Karpas-422 (cell line): ENCODE data around the gene EBI3. TPM values are rescaled to one million over a fixed set of nuclear protein-coding genes. Genes with fewer than 3 reads are reported as not detected.
"Not testable (repeated sequence)": the region's sequence is repeated elsewhere in the genome, so short reads cannot be mapped to it uniquely, and the experiment has no call there.

Experiments used
- DNase-seq: peaks from one replicate; pipeline ENCODE4 v3.0.0-alpha.2; 2015
- H2AFZ ChIP-seq: fragments of 200-600 bp; sonication (generic); 2 replicates; pipeline ENCODE4 v1.6.1; 2014; ENCODE audit warnings: antibody characterized with exemption, low read length, mixed read lengths
- H3K27ac ChIP-seq: fragments of 200-600 bp; sonication (generic); 2 replicates; pipeline ENCODE4 v1.5.1; 2014; ENCODE audit warnings: mild to moderate bottlenecking, low read length, moderate library complexity
- H3K27me3 ChIP-seq: fragments of 200-600 bp; sonication (generic); 2 replicates; pipeline ENCODE4 v1.6.1; 2014; ENCODE audit warnings: low read length, mixed read lengths
- H3K36me3 ChIP-seq: fragments of 200-600 bp; sonication (generic); 2 replicates; pipeline ENCODE4 v1.6.1; 2014; ENCODE audit warnings: low read length, mixed read lengths; ENCODE audit not compliant: insufficient read depth
- H3K4me1 ChIP-seq: fragments of 200-600 bp; sonication (generic); 2 replicates; pipeline ENCODE4 v1.6.1; 2014; ENCODE audit warnings: mild to moderate bottlenecking, low read length, mixed read lengths
- H3K4me2 ChIP-seq: fragments of 200-600 bp; sonication (generic); 2 replicates; pipeline ENCODE4 v1.6.1; 2014; ENCODE audit warnings: low read length, low read depth, mild to moderate bottlenecking; ENCODE audit not compliant: poor library complexity, severe bottlenecking
- H3K4me3 ChIP-seq: fragments of 200-600 bp; sonication (generic); 2 replicates; pipeline ENCODE4 v1.5.1; 2014; ENCODE audit warnings: mild to moderate bottlenecking, antibody characterized with exemption, low read length, mixed read lengths
- H3K79me2 ChIP-seq: fragments of 200-600 bp; sonication (generic); 2 replicates; pipeline ENCODE4 v1.6.1; 2014; ENCODE audit warnings: mild to moderate bottlenecking, low read length, mixed read lengths
- H3K9ac ChIP-seq: fragments of 200-600 bp; sonication (generic); 2 replicates; pipeline ENCODE4 v1.6.0; 2014; ENCODE audit warnings: low read length
- H3K9me2 ChIP-seq: fragments of 200-600 bp; sonication (generic), shearing (Covaris generic); replicated peaks from 2 replicates; pipeline ENCODE4 v1.6.0; 2014; ENCODE audit warnings: mild to moderate bottlenecking, low read length, moderate library complexity; ENCODE audit not compliant: insufficient read depth
- H3K9me3 ChIP-seq: fragments of 300-700, 200-600 bp; sonication (generic); 2 replicates; pipeline ENCODE4 v1.6.1; 2014; ENCODE audit warnings: low read length, mixed read lengths
- H4K20me1 ChIP-seq: fragments of 200-600 bp; sonication (generic); 2 replicates; pipeline ENCODE4 v1.6.1; 2014; ENCODE audit warnings: mild to moderate bottlenecking, antibody characterized with exemption, low read length, low read depth; ENCODE audit not compliant: insufficient read depth
- total RNA-seq: library from RNA; depleted of rRNA; stranded (reverse); fragments of >200 nt; shearing (Covaris generic); gene quantifications from 2 replicates; pipeline ENCODE4 v1.2.3, GENCODE V29; 2014; ENCODE audit warnings: low replicate concordance

Gene EBI3
- total RNA-seq, 1 experiment from 2014 or later: not detected

GRCh38 chr19:4210166-4210731 lies 19.1 kb upstream of the EBI3 start:
- H3K4me2 ChIP-seq: no peak overlapping the region
- no peak overlapping the region for H2AFZ ChIP-seq
- H3K27me3 ChIP-seq: no peaks in the 10 kb centered on the region
- no peak overlapping the region for H3K9ac ChIP-seq
- no peaks in the 10 kb centered on the region for H3K4me1 ChIP-seq
- H3K27ac ChIP-seq: no peak overlapping the region
- H3K9me2 ChIP-seq: no peaks in the 10 kb centered on the region
- no peaks in the 10 kb centered on the region for H3K9me3 ChIP-seq
- no peaks in the 10 kb centered on the region for H3K36me3 ChIP-seq
- no peaks in the 10 kb centered on the region for H3K79me2 ChIP-seq
- H4K20me1 ChIP-seq: no peaks in the 10 kb centered on the region
- no peak for DNase-seq
- no peak overlapping the region for H3K4me3 ChIP-seq

GRCh38 chr19:4213116-4213515 lies 16.2 kb upstream of the EBI3 start:
- H3K4me2 ChIP-seq: no peak overlapping the region
- no peaks in the 10 kb centered on the region for H3K79me2 ChIP-seq
- no peaks in the 10 kb centered on the region for H3K27me3 ChIP-seq
- H3K36me3 ChIP-seq: no peaks in the 10 kb centered on the region
- H3K4me3 ChIP-seq: no peak overlapping the region
- H3K4me1 ChIP-seq: no peaks in the 10 kb centered on the region
- H3K9me3 ChIP-seq: no peaks in the 10 kb centered on the region; the same call in 1 of the 2 replicates
- no peak for DNase-seq
- H3K9me2 ChIP-seq: no peaks in the 10 kb centered on the region
- no peaks in the 10 kb centered on the region for H4K20me1 ChIP-seq
- H2AFZ ChIP-seq: no peak overlapping the region
- H3K27ac ChIP-seq: no peak overlapping the region
- no peak overlapping the region for H3K9ac ChIP-seq

GRCh38 chr19:4215807-4216206 lies 13.5 kb upstream of the EBI3 start:
- no peaks in the 10 kb centered on the region for H4K20me1 ChIP-seq
- H3K27ac ChIP-seq: no peak overlapping the region
- H3K4me3 ChIP-seq: no peak overlapping the region
- no peaks in the 10 kb centered on the region for H3K4me1 ChIP-seq
- no peak for DNase-seq
- H2AFZ ChIP-seq: no peak overlapping the region
- H3K9ac ChIP-seq: no peak overlapping the region
- H3K4me2 ChIP-seq: no peak overlapping the region
- no peaks in the 10 kb centered on the region for H3K9me2 ChIP-seq
- H3K79me2 ChIP-seq: no peaks in the 10 kb centered on the region
- no peaks in the 10 kb centered on the region for H3K27me3 ChIP-seq
- no peaks in the 10 kb centered on the region for H3K36me3 ChIP-seq
- H3K9me3 ChIP-seq: no peaks in the 10 kb centered on the region; the same call in 1 of the 2 replicates

DNA sequence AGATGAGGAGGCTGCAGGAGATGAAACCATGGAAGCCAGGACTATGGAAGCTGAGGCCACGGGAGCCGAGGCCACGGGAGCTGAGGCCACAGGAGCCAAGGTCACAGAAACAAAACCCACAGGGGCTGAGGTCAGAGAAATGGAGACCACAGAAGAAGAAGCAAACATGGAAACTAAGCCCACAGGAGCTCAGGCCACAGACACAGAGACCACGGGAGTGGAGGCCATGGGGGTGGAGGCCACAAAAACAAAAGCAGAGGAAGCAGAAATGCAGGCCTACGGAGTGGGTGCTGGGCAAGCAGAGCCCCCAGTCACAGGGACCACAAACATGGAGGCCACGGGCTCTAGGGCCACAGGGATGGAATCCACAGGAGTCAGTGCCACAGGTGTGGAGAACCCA lies 12.5 kb upstream of the EBI3 start:
- no peak overlapping the region for H3K9ac ChIP-seq
- no peaks in the 10 kb centered on the region for H3K79me2 ChIP-seq
- no peak overlapping the region for H3K4me3 ChIP-seq
- H4K20me1 ChIP-seq: no peaks in the 10 kb centered on the region
- no peaks in the 10 kb centered on the region for H3K9me2 ChIP-seq
- no peak for DNase-seq
- no peaks in the 10 kb centered on the region for H3K4me1 ChIP-seq
- no peaks in the 10 kb centered on the region for H3K27me3 ChIP-seq
- H3K36me3 ChIP-seq: no peaks in the 10 kb centered on the region
- H3K9me3 ChIP-seq: no peaks in the 10 kb centered on the region; the same call in 1 of the 2 replicates
- no peak overlapping the region for H3K27ac ChIP-seq
- no peak overlapping the region for H2AFZ ChIP-seq
- no peak overlapping the region for H3K4me2 ChIP-seq

- Histone ChIP-seq H2AFZ (no peak overlapping the region), H3K36me3 (no peaks in the 10 kb centered on the region), H3K9ac (no peak overlapping the region), H3K4me1 (no peaks in the 10 kb centered on the region), H3K27ac (no peak overlapping the region), H3K79me2 (no peaks in the 10 kb centered on the region), H3K9me2 (no peaks in the 10 kb centered on the region), H3K27me3 (no peaks in the 10 kb centered on the region), H3K9me3 (no peaks in the 10 kb centered on the region; the same call in 1 of the 2 replicates), H3K4me2 (no peak overlapping the region), H4K20me1 (no peaks in the 10 kb centered on the region), H3K4me3 (no peak overlapping the region)
- no peak for DNase-seq
Measured at GRCh38 chr19:4217429-4218264, 11.7 kb upstream of the EBI3 start.

GRCh38 chr19:4218523-4218922 lies 10.8 kb upstream of the EBI3 start:
- not testable (repeated sequence) for H3K36me3 ChIP-seq, H3K4me2 ChIP-seq, H3K4me3 ChIP-seq, DNase-seq, H2AFZ ChIP-seq, H3K79me2 ChIP-seq, H3K27ac ChIP-seq, H3K4me1 ChIP-seq, H3K27me3 ChIP-seq, H3K9ac ChIP-seq, H4K20me1 ChIP-seq, H3K9me3 ChIP-seq, H3K9me2 ChIP-seq

DNA sequence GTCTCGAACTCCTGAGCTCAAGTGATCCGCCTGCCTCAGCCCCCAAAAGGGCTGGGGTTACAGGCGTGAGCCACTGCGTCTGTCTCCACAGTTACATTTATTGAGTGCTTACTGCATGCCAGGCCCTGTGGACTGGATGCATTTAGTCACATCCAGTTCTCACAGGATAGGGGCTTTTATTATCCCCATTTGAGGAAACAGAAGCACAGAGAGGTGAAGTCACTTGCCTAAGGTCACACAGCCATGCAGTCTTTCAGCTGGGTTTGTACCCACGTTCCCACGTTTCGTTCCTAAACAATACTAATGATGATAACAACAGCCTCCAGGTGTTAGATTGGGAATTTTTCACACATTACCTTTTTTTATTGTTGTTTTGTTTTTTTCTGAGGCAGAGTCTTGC lies 9.1 kb upstream of the EBI3 start:
- Histone ChIP-seq H3K4me3 (no peak overlapping the region), H3K9me2 (no peaks in the 10 kb centered on the region), H3K9me3 (no peaks in the 10 kb centered on the region; the same call in 1 of the 2 replicates), H3K4me1 (no peaks in the 10 kb centered on the region), H3K4me2 (no peak overlapping the region), H4K20me1 (no peaks in the 10 kb centered on the region), H3K27ac (no peak overlapping the region), H3K79me2 (no peaks in the 10 kb centered on the region), H3K27me3 (no peaks in the 10 kb centered on the region), H2AFZ (no peak overlapping the region), H3K36me3 (no peaks in the 10 kb centered on the region), H3K9ac (no peak overlapping the region)
- DNase-seq: no peak

DNA sequence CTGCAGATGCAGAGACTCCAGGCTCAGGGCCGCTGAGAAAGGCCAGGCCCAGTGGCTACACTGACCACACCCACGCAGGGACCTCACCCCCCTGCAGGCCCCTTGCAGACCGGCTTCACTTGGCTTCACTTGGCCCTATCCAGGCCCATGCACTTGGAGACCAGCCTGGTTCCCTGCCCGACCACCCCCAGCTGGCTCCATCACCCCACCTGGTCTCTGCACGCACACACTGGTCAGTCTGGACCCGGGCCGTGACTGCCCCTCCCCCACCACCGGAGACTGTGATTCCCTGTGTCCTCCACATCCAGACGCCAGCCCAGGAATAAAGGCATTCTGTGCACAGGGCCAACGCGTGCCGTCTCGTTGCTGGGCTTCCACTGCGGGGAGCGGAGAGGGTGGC lies 4.9 kb upstream of the EBI3 start:
- no peak overlapping the region for H2AFZ ChIP-seq
- H3K4me3 ChIP-seq: no peak overlapping the region
- H3K9me2 ChIP-seq: no peaks in the 10 kb centered on the region
- no peaks in the 10 kb centered on the region for H3K9me3 ChIP-seq
- peaks cover 7% of the 10 kb centered on the region for H3K4me1 ChIP-seq
- no peak overlapping the region for H3K9ac ChIP-seq
- H3K79me2 ChIP-seq: no peaks in the 10 kb centered on the region
- H3K36me3 ChIP-seq: no peaks in the 10 kb centered on the region
- H3K27me3 ChIP-seq: no peaks in the 10 kb centered on the region
- no peak overlapping the region for H3K27ac ChIP-seq
- no peak overlapping the region for H3K4me2 ChIP-seq
- DNase-seq: no peak
- no peaks in the 10 kb centered on the region for H4K20me1 ChIP-seq
